ENCODE measurements around the gene IL16.

DNA sequence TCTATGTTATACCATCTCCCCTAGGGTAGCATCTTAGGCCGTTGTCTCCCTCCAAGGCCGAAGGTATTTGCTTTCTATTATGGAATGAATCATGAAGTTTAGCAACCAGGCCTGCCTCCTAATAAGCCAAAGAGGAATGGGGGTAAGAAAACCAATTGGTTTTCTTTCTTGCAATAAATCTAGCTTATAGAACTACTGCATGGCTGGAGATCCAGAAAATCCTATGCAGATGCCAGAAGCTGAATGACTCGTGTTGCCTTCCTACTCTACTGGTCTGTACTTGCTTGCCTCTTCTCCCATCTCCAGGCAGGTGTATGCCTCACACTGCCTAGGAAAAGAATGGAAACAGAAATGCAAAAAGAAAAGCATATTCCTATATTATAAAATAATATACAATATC is 31.1 kb upstream of the IL16 start:
- TF ChIP-seq TCF7 (IDR thresholded peaks at IDR 0.05; ENCODE audit: borderline replicate concordance) = no peak
- no peak for TF ChIP-seq HMG20B (CRISPR knock-in tag; IDR thresholded peaks at IDR 0.05)
- no peak for TF ChIP-seq EP300 (IDR thresholded peaks at IDR 0.05; ENCODE audit: low read length)
- TF ChIP-seq, protein P1, sequence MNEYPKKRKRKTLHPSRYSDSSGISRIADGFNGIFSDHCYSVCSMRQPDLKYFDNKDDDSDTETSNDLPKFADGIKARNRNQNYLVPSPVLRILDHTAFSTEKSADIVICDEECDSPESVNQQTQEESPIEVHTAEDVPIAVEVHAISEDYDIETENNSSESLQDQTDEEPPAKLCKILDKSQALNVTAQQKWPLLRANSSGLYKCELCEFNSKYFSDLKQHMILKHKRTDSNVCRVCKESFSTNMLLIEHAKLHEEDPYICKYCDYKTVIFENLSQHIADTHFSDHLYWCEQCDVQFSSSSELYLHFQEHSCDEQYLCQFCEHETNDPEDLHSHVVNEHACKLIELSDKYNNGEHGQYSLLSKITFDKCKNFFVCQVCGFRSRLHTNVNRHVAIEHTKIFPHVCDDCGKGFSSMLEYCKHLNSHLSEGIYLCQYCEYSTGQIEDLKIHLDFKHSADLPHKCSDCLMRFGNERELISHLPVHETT (CRISPR knock-in tag; conservative IDR thresholded peaks at IDR 0.05 in 1 of 2, IDR thresholded peaks at IDR 0.05 in 1 of 2) = no peak
- no peak for TF ChIP-seq RFX1 (IDR thresholded peaks at IDR 0.05)
- TF ChIP-seq TEAD2 (tag; IDR thresholded peaks at IDR 0.05) = no peak
- no peak for TF ChIP-seq POLR2A (conservative IDR thresholded peaks at IDR 0.05)
- TF ChIP-seq, protein P2, sequence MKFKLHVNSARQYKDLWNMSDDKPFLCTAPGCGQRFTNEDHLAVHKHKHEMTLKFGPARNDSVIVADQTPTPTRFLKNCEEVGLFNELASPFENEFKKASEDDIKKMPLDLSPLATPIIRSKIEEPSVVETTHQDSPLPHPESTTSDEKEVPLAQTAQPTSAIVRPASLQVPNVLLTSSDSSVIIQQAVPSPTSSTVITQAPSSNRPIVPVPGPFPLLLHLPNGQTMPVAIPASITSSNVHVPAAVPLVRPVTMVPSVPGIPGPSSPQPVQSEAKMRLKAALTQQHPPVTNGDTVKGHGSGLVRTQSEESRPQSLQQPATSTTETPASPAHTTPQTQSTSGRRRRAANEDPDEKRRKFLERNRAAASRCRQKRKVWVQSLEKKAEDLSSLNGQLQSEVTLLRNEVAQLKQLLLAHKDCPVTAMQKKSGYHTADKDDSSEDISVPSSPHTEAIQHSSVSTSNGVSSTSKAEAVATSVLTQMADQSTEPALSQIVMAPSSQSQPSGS (CRISPR knock-in tag; IDR thresholded peaks at IDR 0.05) = no peak
- no peak for TF ChIP-seq ZNF431 (CRISPR knock-in tag; IDR thresholded peaks at IDR 0.05)
- TF ChIP-seq POLR2B (IDR thresholded peaks at IDR 0.05; ENCODE audit: low read depth, partially characterized antibody) = no peak
- TF ChIP-seq, protein P3, sequence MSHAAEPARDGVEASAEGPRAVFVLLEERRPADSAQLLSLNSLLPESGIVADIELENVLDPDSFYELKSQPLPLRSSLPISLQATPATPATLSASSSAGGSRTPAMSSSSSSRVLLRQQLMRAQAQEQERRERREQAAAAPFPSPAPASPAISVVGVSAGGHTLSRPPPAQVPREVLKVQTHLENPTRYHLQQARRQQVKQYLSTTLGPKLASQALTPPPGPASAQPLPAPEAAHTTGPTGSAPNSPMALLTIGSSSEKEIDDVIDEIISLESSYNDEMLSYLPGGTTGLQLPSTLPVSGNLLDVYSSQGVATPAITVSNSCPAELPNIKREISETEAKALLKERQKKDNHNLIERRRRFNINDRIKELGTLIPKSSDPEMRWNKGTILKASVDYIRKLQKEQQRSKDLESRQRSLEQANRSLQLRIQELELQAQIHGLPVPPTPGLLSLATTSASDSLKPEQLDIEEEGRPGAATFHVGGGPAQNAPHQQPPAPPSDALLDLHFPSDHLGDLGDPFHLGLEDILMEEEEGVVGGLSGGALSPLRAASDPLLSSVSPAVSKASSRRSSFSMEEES (CRISPR knock-in tag; IDR thresholded peaks at IDR 0.05) = no peak
- TF ChIP-seq, protein P4, sequence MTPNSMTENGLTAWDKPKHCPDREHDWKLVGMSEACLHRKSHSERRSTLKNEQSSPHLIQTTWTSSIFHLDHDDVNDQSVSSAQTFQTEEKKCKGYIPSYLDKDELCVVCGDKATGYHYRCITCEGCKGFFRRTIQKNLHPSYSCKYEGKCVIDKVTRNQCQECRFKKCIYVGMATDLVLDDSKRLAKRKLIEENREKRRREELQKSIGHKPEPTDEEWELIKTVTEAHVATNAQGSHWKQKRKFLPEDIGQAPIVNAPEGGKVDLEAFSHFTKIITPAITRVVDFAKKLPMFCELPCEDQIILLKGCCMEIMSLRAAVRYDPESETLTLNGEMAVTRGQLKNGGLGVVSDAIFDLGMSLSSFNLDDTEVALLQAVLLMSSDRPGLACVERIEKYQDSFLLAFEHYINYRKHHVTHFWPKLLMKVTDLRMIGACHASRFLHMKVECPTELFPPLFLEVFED (CRISPR knock-in tag; conservative IDR thresholded peaks at IDR 0.05) = no peak
